GM12891 (cell line): ENCODE measurements around the gene GAS7.

Experiments
- POLR2A ChIP-seq: IDR thresholded peaks from 2 replicates; pipeline ENCODE4 v1.6.1; 2011; ENCODE audit warnings: low read depth, low read length, control low read depth
- POLR2AphosphoS5 ChIP-seq: IDR thresholded peaks from 2 replicates; pipeline ENCODE4 v1.6.1; 2011; ENCODE audit warnings: low read depth, low read length, control low read depth
- POU2F2 ChIP-seq: IDR thresholded peaks from 2 replicates; pipeline ENCODE4 v1.6.1; 2011; ENCODE audit warnings: low read depth, mild to moderate bottlenecking, control low read depth, low read length, moderate library complexity
- SPI1 ChIP-seq: IDR thresholded peaks from 2 replicates; pipeline ENCODE4 v1.6.1; 2011; ENCODE audit warnings: low read depth, low read length, control low read depth

GRCh38 chr17:9908649-9909042 is 289.8 kb downstream of the GAS7 start:
- TF ChIP-seq POLR2A (no peak), SPI1 (no peak), POLR2AphosphoS5 (no peak), POU2F2 (no peak)
